GM19455 (cell line): Measurements from ENCODE around the gene EXOSC6.
"Not testable (repeated sequence)": the region's sequence is repeated elsewhere in the genome, so short reads cannot be mapped to it uniquely, and the experiment has no call there.

Source experiments
- ATAC-seq: cut with Tn5 transposase; IDR thresholded peaks from one replicate; pipeline ENCODE4 v1.9.1; 2021; ENCODE audit not compliant: unreplicated experiment

Gene EXOSC6

GRCh38 chr16:70251629-70252354, at the start of gene EXOSC6:
Gene EXOSC6 (minus strand): TSS chr16:70251940. CDS start chr16:70251900, 40 bp downstream.
- ATAC-seq = peak; percentile 90

GRCh38 chr16:70301121-70301520, 49.4 kb upstream of the EXOSC6 start:
- ATAC-seq = no peak

- ATAC-seq = peak; percentile 69
Observed at GRCh38 chr16:70298988-70299938, 47.5 kb upstream of the EXOSC6 start, which contains the start of gene DDX19B. Gene DDX19B (plus strand): TSS chr16:70299186. CDS start chr16:70299298, 112 bp downstream.

GRCh38 chr16:70295634-70296033, 43.9 kb upstream of the EXOSC6 start:
- ATAC-seq = no peak

GRCh38 chr16:70294385-70295025, 42.8 kb upstream of the EXOSC6 start:
- no peak for ATAC-seq

GRCh38 chr16:70292148-70292547, 40.4 kb upstream of the EXOSC6 start:
- not testable (repeated sequence) for ATAC-seq

- no peak for ATAC-seq
Observed at GRCh38 chr16:70290949-70291519, 39.3 kb upstream of the EXOSC6 start.

GRCh38 chr16:70289229-70290094, 37.7 kb upstream of the EXOSC6 start, which contains the start of gene AARS1:
Gene AARS1 (minus strand): TSS chr16:70289506. CDS start chr16:70282763, 6,743 bp downstream.
- peak; percentile 96 for ATAC-seq

- not testable (repeated sequence) for ATAC-seq
Observed at GRCh38 chr16:70287304-70287971, 35.7 kb upstream of the EXOSC6 start.

GRCh38 chr16:70276392-70276791, 24.7 kb upstream of the EXOSC6 start:
- ATAC-seq = no peak

GRCh38 chr16:70271696-70272095, 20.0 kb upstream of the EXOSC6 start:
- no peak for ATAC-seq

- no peak for ATAC-seq
Observed at GRCh38 chr16:70270176-70270575, 18.4 kb upstream of the EXOSC6 start.

GRCh38 chr16:70269471-70269870, 17.7 kb upstream of the EXOSC6 start:
- ATAC-seq = no peak

- not testable (repeated sequence) for ATAC-seq
Observed at GRCh38 chr16:70267922-70268321, 16.2 kb upstream of the EXOSC6 start.

- ATAC-seq = no peak
Observed at GRCh38 chr16:70267516-70267915, 15.8 kb upstream of the EXOSC6 start.

GRCh38 chr16:70259903-70260302, 8.2 kb upstream of the EXOSC6 start:
- not testable (repeated sequence) for ATAC-seq

GRCh38 chr16:70258946-70259345, 7.2 kb upstream of the EXOSC6 start:
- no peak for ATAC-seq

- no peak for ATAC-seq
Observed at GRCh38 chr16:70258065-70258464, 6.3 kb upstream of the EXOSC6 start.

- no peak for ATAC-seq
Observed at GRCh38 chr16:70257391-70257790, 5.7 kb upstream of the EXOSC6 start.
